SK-N-SH (cell line): ENCODE measurements around the gene ZBTB26.

Experiments used
- CTCF ChIP-seq: fragments of 200-600 bp; sonication (generic); IDR thresholded peaks from 2 replicates; pipeline ENCODE4 v1.6.1; 2017; ENCODE audit warnings: antibody characterized with exemption, mild to moderate bottlenecking, moderate library complexity
- EZH2phosphoT487 ChIP-seq: fragments of 200-600 bp; sonication (generic); IDR thresholded peaks from 2 replicates; pipeline ENCODE4 v1.6.1; 2017; ENCODE audit warnings: low read depth, mixed run types, mild to moderate bottlenecking, antibody characterized with exemption, moderate library complexity, borderline replicate concordance
- NRF1 ChIP-seq: IDR thresholded peaks from 2 replicates; pipeline ENCODE4 v1.6.1; 2012; ENCODE audit warnings: low read depth, mild to moderate bottlenecking, low read length
- USF2 ChIP-seq: fragments of 150-350 bp; IDR thresholded peaks from 2 replicates; pipeline ENCODE4 v1.6.1; 2017; ENCODE audit warnings: antibody characterized with exemption, low read length, low read depth, borderline replicate concordance
- YY1 ChIP-seq: IDR thresholded peaks from 2 replicates; pipeline ENCODE4 v1.4.0; 2012; ENCODE audit warnings: low read depth, mild to moderate bottlenecking

GRCh38 chr9:122918310-122918709 is 13.0 kb downstream of the ZBTB26 start:
- TF ChIP-seq CTCF, result no peak
- TF ChIP-seq YY1, result no peak
- no peak for TF ChIP-seq EZH2phosphoT487
- TF ChIP-seq USF2, result no peak
- no peak for TF ChIP-seq NRF1
